Measurements from ENCODE around the gene ZFP3. TPM values are rescaled to one million over a fixed set of nuclear protein-coding genes. Genes with fewer than 3 reads are reported as not detected.

The ZFP3 gene
- polyA plus RNA-seq, 1 of the 3 experiments (the other 2 are of a cell fraction) = 1.5 TPM

DNA sequence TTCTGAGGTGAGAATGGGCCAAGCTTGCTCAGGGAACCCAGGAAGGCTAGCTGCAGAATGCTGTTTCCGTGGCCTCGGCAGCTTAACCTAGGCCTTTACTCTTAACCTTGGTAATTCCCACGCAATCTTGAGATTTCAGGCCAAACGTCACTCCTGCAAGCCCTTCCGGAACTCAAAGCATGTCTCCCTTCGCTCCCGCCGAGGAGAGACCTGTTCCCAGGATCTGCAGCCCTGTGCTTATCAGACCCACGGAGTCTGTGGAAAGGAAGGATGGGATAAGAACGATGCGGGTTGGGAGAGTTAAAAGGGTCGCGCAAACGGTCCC is 524 bp upstream of the ZFP3 start:
- POLR2A ChIA-PET = interaction anchor here (2.0 kb wide), 1 partner anchor 34 kb away, joined by 6 read pairs; the partner anchor contains the start of gene ZNF232
- H3K9me3 ChIP-seq = no peaks in the 10 kb centered on the region
- peak overlapping the region; percentile 57; the same call in 1 of the 2 replicates for H3K9ac ChIP-seq
- H3K36me3 ChIP-seq (replicated peaks in 1 of 2; ENCODE audit: control insufficient read depth in 1 of 2, insufficient read depth in 2 of 2, low read length in 1 of 2) = no peaks in the 10 kb centered on the region
- no peaks in the 10 kb centered on the region for H4K20me1 ChIP-seq (ENCODE audit: insufficient read depth)
- peaks cover 0 to 9% of the 10 kb centered on the region in 2 experiments; a peak in 1 of 4 replicates for H3K4me1 ChIP-seq (ENCODE audit: control insufficient read depth in 1 of 2, insufficient read depth in 2 of 2, low read depth in 1 of 2, low read length in 1 of 2)
- DNase-seq = no peak
- TF ChIP-seq EZH2phosphoT487 (IDR thresholded peaks at IDR 0.05; ENCODE audit: borderline replicate concordance, low read depth) = no peak
- no peak for TF ChIP-seq NFIC (IDR thresholded peaks at IDR 0.05; ENCODE audit: borderline replicate concordance)
- no peak for TF ChIP-seq MXI1 (IDR thresholded peaks at IDR 0.05; ENCODE audit: low read depth, low read length)
- TF ChIP-seq POLR2AphosphoS5 (IDR thresholded peaks at IDR 0.05; ENCODE audit: low read depth, low read length) = no peak
- no peak for TF ChIP-seq FOSL2 (IDR thresholded peaks at IDR 0.05; ENCODE audit: borderline replicate concordance, low read depth)
- no peak for TF ChIP-seq YY1 (IDR thresholded peaks at IDR 0.05; ENCODE audit: low read depth)
- no peak for TF ChIP-seq MEF2A (IDR thresholded peaks at IDR 0.05; ENCODE audit: borderline replicate concordance, low read depth)
- TF ChIP-seq, protein P1, sequence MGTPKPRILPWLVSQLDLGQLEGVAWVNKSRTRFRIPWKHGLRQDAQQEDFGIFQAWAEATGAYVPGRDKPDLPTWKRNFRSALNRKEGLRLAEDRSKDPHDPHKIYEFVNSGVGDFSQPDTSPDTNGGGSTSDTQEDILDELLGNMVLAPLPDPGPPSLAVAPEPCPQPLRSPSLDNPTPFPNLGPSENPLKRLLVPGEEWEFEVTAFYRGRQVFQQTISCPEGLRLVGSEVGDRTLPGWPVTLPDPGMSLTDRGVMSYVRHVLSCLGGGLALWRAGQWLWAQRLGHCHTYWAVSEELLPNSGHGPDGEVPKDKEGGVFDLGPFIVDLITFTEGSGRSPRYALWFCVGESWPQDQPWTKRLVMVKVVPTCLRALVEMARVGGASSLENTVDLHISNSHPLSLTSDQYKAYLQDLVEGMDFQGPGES (IDR thresholded peaks at IDR 0.05; ENCODE audit: low read depth, low read length) = no peak
- no peaks in the 10 kb centered on the region for H3K9me2 ChIP-seq
- no peaks in the 10 kb centered on the region for H3K27me3 ChIP-seq (ENCODE audit: insufficient read depth)
- CTCF ChIA-PET = interaction anchor here (1.5 to 2.0 kb wide), 2 partner anchors 15 to 90 kb away, joined by 4 to 9 read pairs; partner anchors contain the start of gene CAMTA2
- H3K4me3 ChIP-seq (ENCODE audit: low read depth in 2 of 2, low read length in 1 of 2) = peak overlapping the region; percentile 64 to 69
- no peaks in the 10 kb centered on the region for H3K79me2 ChIP-seq (ENCODE audit: insufficient read depth)
- H3F3A ChIP-seq (replicated peaks; ENCODE audit: insufficient read depth) = no peaks in the 10 kb centered on the region
- peak overlapping the region in 1 of 2 experiments; percentile 64; a peak in 2 of 4 replicates for H3K27ac ChIP-seq (ENCODE audit: low read depth in 2 of 2, low read length in 1 of 2)
- WGBS (ENCODE audit: low lambda C conversion rate) = 29% methylated on average over 14 of the region's 14 CpGs
- H3K4me2 ChIP-seq = peak overlapping the region; percentile 78
- H2AFZ ChIP-seq (ENCODE audit: low read depth) = peak overlapping the region; percentile 92

DNA sequence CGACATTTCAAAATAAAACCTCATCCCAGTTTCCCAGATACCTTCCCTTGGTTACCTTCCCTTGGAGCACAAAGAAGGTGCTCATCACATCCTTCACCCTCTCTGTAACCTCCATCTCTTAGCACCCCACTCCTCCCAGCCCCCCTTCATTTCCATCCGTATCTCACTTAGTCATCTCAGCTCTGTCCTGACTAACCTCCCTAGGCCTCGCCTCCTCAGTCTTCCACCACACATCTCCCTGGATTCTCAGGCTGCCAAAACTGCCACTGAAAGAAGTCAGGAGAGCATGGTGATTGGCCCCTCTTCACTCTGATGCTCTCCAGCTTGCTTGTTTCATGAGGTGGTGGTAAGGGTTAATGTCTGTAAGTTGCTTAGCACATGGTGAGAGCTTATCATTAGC is 2.3 kb downstream of the ZFP3 start:
- Histone ChIP-seq H2AFZ (ENCODE audit: low read depth) (no peak overlapping the region), H3K36me3 (replicated peaks in 1 of 2; ENCODE audit: control insufficient read depth in 1 of 2, insufficient read depth in 2 of 2, low read length in 1 of 2) (peaks cover 0 to 2% of the 10 kb centered on the region in 2 experiments), H4K20me1 (ENCODE audit: insufficient read depth) (no peaks in the 10 kb centered on the region), H3K27ac (ENCODE audit: low read depth in 2 of 2, low read length in 1 of 2) (no peak overlapping the region), H3K79me2 (ENCODE audit: insufficient read depth) (no peaks in the 10 kb centered on the region), H3K27me3 (ENCODE audit: insufficient read depth) (no peaks in the 10 kb centered on the region), H3K4me1 (ENCODE audit: control insufficient read depth in 1 of 2, insufficient read depth in 2 of 2, low read depth in 1 of 2, low read length in 1 of 2) (peaks cover 0 to 9% of the 10 kb centered on the region in 2 experiments; a peak in 1 of 4 replicates), H3K9ac (no peak overlapping the region), H3K4me2 (no peak overlapping the region), H3K4me3 (ENCODE audit: low read depth in 2 of 2, low read length in 1 of 2) (no peak overlapping the region), H3K9me2 (no peaks in the 10 kb centered on the region), H3F3A (replicated peaks; ENCODE audit: insufficient read depth) (no peaks in the 10 kb centered on the region), H3K9me3 (no peaks in the 10 kb centered on the region)
- 86% methylated on average over 3 of the region's 3 CpGs for WGBS (ENCODE audit: low lambda C conversion rate)
- DNase-seq = no peak
- no peak for TF ChIP-seq SIN3A (IDR thresholded peaks at IDR 0.05; ENCODE audit: borderline replicate concordance, low read depth, low read length)
- no peak for TF ChIP-seq RAD21 (IDR thresholded peaks at IDR 0.05; ENCODE audit: low read length)
- TF ChIP-seq, protein P2, sequence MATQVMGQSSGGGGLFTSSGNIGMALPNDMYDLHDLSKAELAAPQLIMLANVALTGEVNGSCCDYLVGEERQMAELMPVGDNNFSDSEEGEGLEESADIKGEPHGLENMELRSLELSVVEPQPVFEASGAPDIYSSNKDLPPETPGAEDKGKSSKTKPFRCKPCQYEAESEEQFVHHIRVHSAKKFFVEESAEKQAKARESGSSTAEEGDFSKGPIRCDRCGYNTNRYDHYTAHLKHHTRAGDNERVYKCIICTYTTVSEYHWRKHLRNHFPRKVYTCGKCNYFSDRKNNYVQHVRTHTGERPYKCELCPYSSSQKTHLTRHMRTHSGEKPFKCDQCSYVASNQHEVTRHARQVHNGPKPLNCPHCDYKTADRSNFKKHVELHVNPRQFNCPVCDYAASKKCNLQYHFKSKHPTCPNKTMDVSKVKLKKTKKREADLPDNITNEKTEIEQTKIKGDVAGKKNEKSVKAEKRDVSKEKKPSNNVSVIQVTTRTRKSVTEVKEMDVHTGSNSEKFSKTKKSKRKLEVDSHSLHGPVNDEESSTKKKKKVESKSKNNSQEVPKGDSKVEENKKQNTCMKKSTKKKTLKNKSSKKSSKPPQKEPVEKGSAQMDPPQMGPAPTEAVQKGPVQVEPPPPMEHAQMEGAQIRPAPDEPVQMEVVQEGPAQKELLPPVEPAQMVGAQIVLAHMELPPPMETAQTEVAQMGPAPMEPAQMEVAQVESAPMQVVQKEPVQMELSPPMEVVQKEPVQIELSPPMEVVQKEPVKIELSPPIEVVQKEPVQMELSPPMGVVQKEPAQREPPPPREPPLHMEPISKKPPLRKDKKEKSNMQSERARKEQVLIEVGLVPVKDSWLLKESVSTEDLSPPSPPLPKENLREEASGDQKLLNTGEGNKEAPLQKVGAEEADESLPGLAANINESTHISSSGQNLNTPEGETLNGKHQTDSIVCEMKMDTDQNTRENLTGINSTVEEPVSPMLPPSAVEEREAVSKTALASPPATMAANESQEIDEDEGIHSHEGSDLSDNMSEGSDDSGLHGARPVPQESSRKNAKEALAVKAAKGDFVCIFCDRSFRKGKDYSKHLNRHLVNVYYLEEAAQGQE (IDR thresholded peaks at IDR 0.05; ENCODE audit: low read depth, low read length) = no peak
- TF ChIP-seq CHD2 (IDR thresholded peaks at IDR 0.05; ENCODE audit: low read length, partially characterized antibody) = no peak
- no peak for TF ChIP-seq FOXM1 (IDR thresholded peaks at IDR 0.05; ENCODE audit: low read depth)
- CTCF ChIA-PET = interaction anchor here (0.7 kb wide), 1 partner anchor 19 kb away, joined by 3 read pairs; no protein-coding TSS in a partner anchor
- POLR2A ChIA-PET = no interaction called here
